Activated CD8-positive, alpha-beta T cell treated with anti-CD3 and anti-CD28 coated beads for 36 hours (primary cell): Measurements from ENCODE around the gene LRRC4C. TPM values are rescaled to one million over a fixed set of nuclear protein-coding genes. Genes with fewer than 3 reads are reported as not detected.

ENCODE experiments used
- ATAC-seq: fragments of 200-7000 bp; cut with Tn5 transposase; one replicate; pipeline ENCODE4 v1.10.0; 2021; ENCODE audit warnings: mild to moderate bottlenecking, moderate library complexity
- CTCF ChIA-PET: fragments of 350-600 bp; sonication (Branson Sonifier 250); formaldehyde crosslinking; loops from one replicate; lab custom pipeline; 2021; ENCODE audit warnings: antibody characterized with exemption; lab: Charles Lee
- POLR2A ChIA-PET: fragments of 350-600 bp; sonication (Branson Sonifier 250); formaldehyde crosslinking; loops from one replicate; lab custom pipeline; 2021; ENCODE audit warnings: antibody characterized with exemption; lab: Charles Lee
- DNase-seq: peaks from one replicate; pipeline ENCODE4 v3.0.0-alpha.2; 2020
- H3K27ac Mint-ChIP-seq: one replicate; pipeline ENCODE4 v1.8.0; 2021; ENCODE audit warnings: mild to moderate bottlenecking, mixed read lengths
- H3K27me3 Mint-ChIP-seq: one replicate; pipeline ENCODE4 v1.8.0; 2021; ENCODE audit warnings: mixed read lengths
- H3K36me3 Mint-ChIP-seq: one replicate; pipeline ENCODE4 v1.8.0; 2021; ENCODE audit warnings: low read depth, mixed read lengths
- H3K4me1 Mint-ChIP-seq: one replicate; pipeline ENCODE4 v1.8.0; 2021; ENCODE audit warnings: low read depth, mixed read lengths
- H3K4me3 Mint-ChIP-seq: one replicate; pipeline ENCODE4 v1.8.0; 2021; ENCODE audit warnings: mild to moderate bottlenecking, moderate library complexity, mixed read lengths
- H3K9me3 Mint-ChIP-seq: one replicate; pipeline ENCODE4 v1.8.0; 2021; ENCODE audit warnings: mixed read lengths
- intact Hi-C: fragments of 100-400 bp; cut with micrococcal nuclease; formaldehyde crosslinking; loops from one replicate; pipeline ENCODE4 v1.10.0; 2022
- total RNA-seq, 2 experiments: library from RNA; stranded (reverse); gene quantifications; one replicate each; pipeline ENCODE4 v1.2.3, GENCODE V29; 2021
- TF ChIP-seq, protein P1 (sequence below): fragments of 200-600 bp; IDR thresholded peaks from one replicate; pipeline ENCODE4 v1.8.0; 2022; ENCODE audit warnings: antibody characterized with exemption, mild to moderate bottlenecking

Gene LRRC4C
- total RNA-seq = not detected

DNA sequence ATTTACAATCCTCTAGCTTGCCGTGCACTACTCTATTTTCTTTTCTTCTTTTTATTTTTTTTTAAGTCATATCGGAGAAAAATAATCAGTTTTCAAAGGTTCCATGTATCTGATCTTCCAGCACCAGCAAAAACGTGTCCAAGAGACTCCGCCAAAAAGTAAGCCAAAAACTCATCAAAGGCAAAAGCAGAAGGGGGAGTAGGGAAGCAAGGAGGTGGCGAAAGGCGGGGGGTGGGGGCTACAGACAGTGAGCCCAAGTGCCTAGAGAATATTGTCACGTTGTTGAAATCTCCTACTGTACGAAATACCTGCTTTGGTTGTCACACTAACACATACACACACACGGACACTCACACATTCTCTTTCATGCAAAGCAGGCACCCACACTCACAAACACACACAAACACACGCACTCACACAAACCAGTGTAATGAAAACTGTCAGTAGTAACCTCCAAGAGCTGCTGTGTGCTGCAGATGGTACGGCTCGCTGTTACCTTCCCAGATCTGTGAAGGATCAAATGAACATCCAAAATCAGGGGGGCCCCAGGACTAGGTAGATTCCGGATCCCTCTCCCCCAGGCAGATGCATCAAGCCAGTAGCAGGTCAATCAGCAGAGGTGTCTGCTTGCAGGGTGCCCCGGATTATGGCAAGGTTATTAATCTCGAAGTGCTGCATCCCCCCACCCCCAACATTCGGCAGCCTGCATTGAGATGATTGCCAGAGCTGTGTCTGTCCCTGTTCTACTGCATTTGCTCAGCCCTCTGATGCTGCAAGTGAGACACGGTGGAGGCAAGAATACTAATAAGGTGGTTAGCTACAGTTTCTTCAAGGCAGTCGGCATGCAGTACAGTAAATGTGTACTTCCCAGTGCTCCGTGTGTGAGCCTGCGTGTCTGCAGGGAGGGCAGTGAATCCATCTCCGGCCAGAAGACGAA, at the start of gene LRRC4C:
Gene LRRC4C, minus strand, starts transcription at position 188 of the 937 bp plus-strand sequence.
- H3K27ac Mint-ChIP-seq = no peak within 1 kb of the TSS
- intact Hi-C loops = no loop called here
- CTCF ChIA-PET = interaction anchor here (0.8 to 1.1 kb wide), 4 partner anchors 59 to 1824 kb away, joined by 3 to 6 read pairs (median 3); no protein-coding TSS in a partner anchor
- no peak for DNase-seq
- H3K36me3 Mint-ChIP-seq = no peaks in the 10 kb centered on the region
- POLR2A ChIA-PET = no interaction called here
- no peak for ATAC-seq
- no peak within 1 kb of the TSS for H3K4me3 Mint-ChIP-seq
- H3K4me1 Mint-ChIP-seq = no peaks in the 10 kb centered on the region
- peaks cover 9% of the 10 kb centered on the region for H3K27me3 Mint-ChIP-seq
- H3K9me3 Mint-ChIP-seq = peaks cover 2% of the 10 kb centered on the region
- TF ChIP-seq, protein P1, sequence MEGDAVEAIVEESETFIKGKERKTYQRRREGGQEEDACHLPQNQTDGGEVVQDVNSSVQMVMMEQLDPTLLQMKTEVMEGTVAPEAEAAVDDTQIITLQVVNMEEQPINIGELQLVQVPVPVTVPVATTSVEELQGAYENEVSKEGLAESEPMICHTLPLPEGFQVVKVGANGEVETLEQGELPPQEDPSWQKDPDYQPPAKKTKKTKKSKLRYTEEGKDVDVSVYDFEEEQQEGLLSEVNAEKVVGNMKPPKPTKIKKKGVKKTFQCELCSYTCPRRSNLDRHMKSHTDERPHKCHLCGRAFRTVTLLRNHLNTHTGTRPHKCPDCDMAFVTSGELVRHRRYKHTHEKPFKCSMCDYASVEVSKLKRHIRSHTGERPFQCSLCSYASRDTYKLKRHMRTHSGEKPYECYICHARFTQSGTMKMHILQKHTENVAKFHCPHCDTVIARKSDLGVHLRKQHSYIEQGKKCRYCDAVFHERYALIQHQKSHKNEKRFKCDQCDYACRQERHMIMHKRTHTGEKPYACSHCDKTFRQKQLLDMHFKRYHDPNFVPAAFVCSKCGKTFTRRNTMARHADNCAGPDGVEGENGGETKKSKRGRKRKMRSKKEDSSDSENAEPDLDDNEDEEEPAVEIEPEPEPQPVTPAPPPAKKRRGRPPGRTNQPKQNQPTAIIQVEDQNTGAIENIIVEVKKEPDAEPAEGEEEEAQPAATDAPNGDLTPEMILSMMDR = no peak

DNA sequence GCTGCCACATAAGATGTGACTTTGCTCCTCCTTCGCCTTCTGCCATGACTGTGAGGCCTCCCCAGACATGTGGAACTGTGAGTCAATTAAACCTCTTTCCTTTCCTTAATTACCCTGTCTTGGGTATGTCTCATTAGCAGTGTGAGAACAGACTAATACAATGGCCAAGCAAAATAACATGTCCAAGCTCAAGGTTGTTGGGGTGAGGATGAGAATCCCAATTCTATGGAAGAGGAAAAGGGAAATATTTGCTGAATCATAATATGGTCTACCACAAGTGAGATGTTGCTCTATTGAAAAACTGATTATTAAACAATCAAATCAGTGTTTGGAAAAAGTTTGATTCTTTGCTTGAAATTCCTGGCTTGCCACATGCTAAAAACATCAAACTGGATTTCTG, 48.7 kb upstream of the LRRC4C start:
- ChIA-PET POLR2A (no interaction called here), CTCF (no interaction called here)
- H3K9me3 Mint-ChIP-seq = peaks cover 14% of the 10 kb centered on the region
- H3K4me1 Mint-ChIP-seq = no peaks in the 10 kb centered on the region
- H3K27ac Mint-ChIP-seq = no peak overlapping the region
- ATAC-seq (no peak), DNase-seq (no peak)
- TF ChIP-seq, protein P1 = no peak
- intact Hi-C loops = no loop called here
- H3K36me3 Mint-ChIP-seq = no peaks in the 10 kb centered on the region
- no peak overlapping the region for H3K4me3 Mint-ChIP-seq
- no peaks in the 10 kb centered on the region for H3K27me3 Mint-ChIP-seq

DNA sequence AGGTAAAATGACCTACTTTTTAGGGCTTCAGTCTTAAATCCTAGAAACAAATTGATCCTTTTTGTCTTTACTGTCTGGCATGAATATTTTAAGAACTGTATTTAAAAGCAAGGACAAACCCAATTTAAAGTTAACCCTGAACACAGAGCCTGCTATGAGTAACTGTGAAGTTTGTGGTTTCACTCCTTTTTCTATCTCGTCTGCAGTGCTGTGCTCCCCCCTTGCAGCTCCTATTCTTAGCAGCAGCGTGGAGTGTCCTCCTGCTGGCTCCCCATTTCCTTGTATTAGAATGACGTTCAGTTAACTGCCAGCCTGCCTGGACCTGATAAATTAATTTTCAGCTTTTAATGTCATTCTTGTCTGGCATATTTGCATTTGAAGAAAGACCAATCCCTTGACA, 40.0 kb upstream of the LRRC4C start:
- Mint-ChIP-seq H3K27ac (no peak overlapping the region), H3K27me3 (no peaks in the 10 kb centered on the region), H3K36me3 (no peaks in the 10 kb centered on the region), H3K4me1 (no peaks in the 10 kb centered on the region), H3K9me3 (peaks cover 6% of the 10 kb centered on the region), H3K4me3 (no peak overlapping the region)
- no peak for DNase-seq
- ATAC-seq = no peak
- TF ChIP-seq, protein P1 = no peak
- CTCF ChIA-PET = no interaction called here
- intact Hi-C loops = no loop called here
- POLR2A ChIA-PET = no interaction called here

DNA sequence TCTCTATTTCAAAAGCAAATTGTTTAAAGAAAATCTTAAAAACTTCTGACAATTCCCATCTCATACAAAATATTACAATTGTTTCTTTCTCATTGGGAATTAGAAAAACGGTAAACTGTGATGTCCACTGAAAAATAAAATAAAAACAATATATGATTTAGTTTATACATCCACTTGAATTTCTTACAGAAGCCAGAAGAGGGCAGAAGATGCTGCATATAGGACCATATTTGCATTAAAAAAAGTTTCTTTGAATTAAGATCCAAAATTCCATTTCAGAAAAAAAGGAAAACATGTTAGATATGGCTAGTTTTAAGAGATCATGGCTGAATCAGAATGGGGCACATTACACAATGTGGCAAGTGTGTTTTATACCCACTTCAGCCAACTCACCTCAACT, 39.3 kb upstream of the LRRC4C start:
- no peaks in the 10 kb centered on the region for H3K4me1 Mint-ChIP-seq
- peaks cover 6% of the 10 kb centered on the region for H3K9me3 Mint-ChIP-seq
- ChIA-PET CTCF (no interaction called here), POLR2A (no interaction called here)
- DNase-seq (no peak), ATAC-seq (no peak)
- no peaks in the 10 kb centered on the region for H3K36me3 Mint-ChIP-seq
- no peak overlapping the region for H3K4me3 Mint-ChIP-seq
- intact Hi-C loops = no loop called here
- H3K27ac Mint-ChIP-seq = no peak overlapping the region
- H3K27me3 Mint-ChIP-seq = no peaks in the 10 kb centered on the region
- TF ChIP-seq, protein P1 = no peak

DNA sequence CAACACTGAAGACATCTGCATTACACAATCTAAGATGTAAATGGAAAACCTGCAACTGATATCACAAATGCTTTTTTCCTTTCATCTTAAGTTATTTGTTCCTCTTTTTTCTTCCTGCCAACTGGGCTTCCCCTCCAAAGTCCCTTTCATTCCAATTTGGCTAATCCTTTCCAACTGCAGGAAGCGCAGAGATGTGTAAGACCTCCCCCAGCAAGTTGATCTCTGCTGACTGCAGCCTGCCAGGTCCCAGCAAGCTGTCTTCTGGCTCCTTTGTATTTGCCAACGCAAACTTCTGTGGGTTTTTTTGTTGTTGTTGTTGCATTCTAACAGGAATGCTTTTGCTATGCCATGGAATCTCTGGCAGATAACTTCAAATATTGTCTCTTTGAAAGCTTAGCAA, 38.5 kb upstream of the LRRC4C start:
- TF ChIP-seq, protein P1 = no peak
- no peak overlapping the region for H3K4me3 Mint-ChIP-seq
- ChIA-PET POLR2A (no interaction called here), CTCF (no interaction called here)
- ATAC-seq (no peak), DNase-seq (no peak)
- H3K4me1 Mint-ChIP-seq = no peaks in the 10 kb centered on the region
- H3K36me3 Mint-ChIP-seq = no peaks in the 10 kb centered on the region
- H3K27ac Mint-ChIP-seq = no peak overlapping the region
- H3K9me3 Mint-ChIP-seq = peaks cover 8% of the 10 kb centered on the region
- intact Hi-C loops = no loop called here
- no peaks in the 10 kb centered on the region for H3K27me3 Mint-ChIP-seq
